22Rv1 (cell line): ENCODE measurements around the gene NUMA1.

Experiments used
- ZFX ChIP-seq: fragments of 450-650 bp; IDR thresholded peaks from 2 replicates; pipeline ENCODE4 v1.6.1; 2017; ENCODE audit warnings: antibody characterized with exemption, borderline replicate concordance
- TF ChIP-seq, protein P1 (sequence below): fragments of 450-650 bp; IDR thresholded peaks from 2 replicates; pipeline ENCODE4 v1.5.1; 2017; ENCODE audit warnings: mild to moderate bottlenecking

- TF ChIP-seq, protein P1, sequence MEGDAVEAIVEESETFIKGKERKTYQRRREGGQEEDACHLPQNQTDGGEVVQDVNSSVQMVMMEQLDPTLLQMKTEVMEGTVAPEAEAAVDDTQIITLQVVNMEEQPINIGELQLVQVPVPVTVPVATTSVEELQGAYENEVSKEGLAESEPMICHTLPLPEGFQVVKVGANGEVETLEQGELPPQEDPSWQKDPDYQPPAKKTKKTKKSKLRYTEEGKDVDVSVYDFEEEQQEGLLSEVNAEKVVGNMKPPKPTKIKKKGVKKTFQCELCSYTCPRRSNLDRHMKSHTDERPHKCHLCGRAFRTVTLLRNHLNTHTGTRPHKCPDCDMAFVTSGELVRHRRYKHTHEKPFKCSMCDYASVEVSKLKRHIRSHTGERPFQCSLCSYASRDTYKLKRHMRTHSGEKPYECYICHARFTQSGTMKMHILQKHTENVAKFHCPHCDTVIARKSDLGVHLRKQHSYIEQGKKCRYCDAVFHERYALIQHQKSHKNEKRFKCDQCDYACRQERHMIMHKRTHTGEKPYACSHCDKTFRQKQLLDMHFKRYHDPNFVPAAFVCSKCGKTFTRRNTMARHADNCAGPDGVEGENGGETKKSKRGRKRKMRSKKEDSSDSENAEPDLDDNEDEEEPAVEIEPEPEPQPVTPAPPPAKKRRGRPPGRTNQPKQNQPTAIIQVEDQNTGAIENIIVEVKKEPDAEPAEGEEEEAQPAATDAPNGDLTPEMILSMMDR, result no peak
- no peak for TF ChIP-seq ZFX
These were observed 42.3 kb upstream of the NUMA1 start for GRCh38 chr11:72122607-72123006.
